ENCODE results near the gene ERBB4. TPM values are rescaled to one million over a fixed set of nuclear protein-coding genes. Genes with fewer than 3 reads are reported as not detected.

ERBB4 gene
- total and polyA plus RNA-seq, 10 of the 15 experiments (the other 5 are each of a cell fraction or from before 2014, with no cell fraction given) = under 0.01 to 0.23 (median 0.01) TPM; not detected in 4

GRCh38 chr2:212117926-212118325 is 420.7 kb downstream of the ERBB4 start:
- DNase-seq (ENCODE audit: low read depth, low spot score) (no peak), ATAC-seq (no peak), FAIRE-seq (no peak)
- no peaks in the 10 kb centered on the region for H3K4me1 ChIP-seq (ENCODE audit: control insufficient read depth, insufficient read depth, low read length)
- TF ChIP-seq RUNX3 (IDR thresholded peaks at IDR 0.05; ENCODE audit: low read length) (no peak), IKZF2 (IDR thresholded peaks at IDR 0.05) (no peak), CEBPZ (IDR thresholded peaks at IDR 0.05; ENCODE audit: low read depth, low read length) (no peak), CBX3 (IDR thresholded peaks at IDR 0.05; ENCODE audit: borderline replicate concordance, low read depth) (no peak), EED (IDR thresholded peaks at IDR 0.05; ENCODE audit: low read depth) (no peak), IKZF1 (conservative IDR thresholded peaks at IDR 0.05) (no peak), NR2C1 (IDR thresholded peaks at IDR 0.05) (no peak)
- no TSS peak for BruUV-seq (replicated peaks)
- H3K79me2 ChIP-seq (ENCODE audit: control insufficient read depth, insufficient read depth, low read length) = no peaks in the 10 kb centered on the region
- CTCF ChIA-PET = interaction anchor here (0.7 kb wide), 1 partner anchor 27 kb away, joined by 3 read pairs; no protein-coding TSS in a partner anchor
- H3K27ac ChIP-seq (ENCODE audit: control insufficient read depth, insufficient read depth) = no peak overlapping the region
- H3K36me3 ChIP-seq (ENCODE audit: control insufficient read depth in 2 of 2, insufficient read depth in 2 of 2, low read length in 1 of 2) = no peaks in the 10 kb centered on the region
- POLR2A ChIA-PET = no interaction called here
- H4K20me1 ChIP-seq (ENCODE audit: control insufficient read depth, insufficient read depth) = no peaks in the 10 kb centered on the region
- WGBS (ENCODE audit: insufficient coverage, insufficient replicate concordance, low lambda C conversion rate, missing lambda C conversion rate) = 0% methylated on average over 2 of the region's 2 CpGs
- RAD21 ChIA-PET (ENCODE audit: unreplicated experiment) = no interaction called here
- in situ Hi-C loops (cut with MboI) (no loop called here), intact Hi-C loops (cut with micrococcal nuclease; ENCODE audit: unreplicated experiment) (no loop called here)
- H3K9ac ChIP-seq (ENCODE audit: control insufficient read depth, insufficient read depth, low read length) = no peak overlapping the region
- no peaks in the 10 kb centered on the region for H3K9me3 ChIP-seq (replicated peaks; ENCODE audit: control insufficient read depth, insufficient read depth, low read length)
- SMC1A ChIA-PET (ENCODE audit: uncharacterized antibody, unreplicated experiment) = interaction anchor here (0.9 to 1.5 kb wide), 2 partner anchors 9 to 21 kb away, joined by 3 read pairs; no protein-coding TSS in a partner anchor
- H3K4me3 ChIP-seq = no peak overlapping the region
- no peak overlapping the region for H3K4me2 ChIP-seq (ENCODE audit: control insufficient read depth, insufficient read depth)
- H2AFZ ChIP-seq (ENCODE audit: control insufficient read depth, low read depth, low read length) = no peak overlapping the region
- H3K27me3 ChIP-seq (replicated peaks in 1 of 2; ENCODE audit: control insufficient read depth in 2 of 2, insufficient read depth in 2 of 2, low read length in 1 of 2) = no peaks in the 10 kb centered on the region
